Stimulated activated naive CD4-positive, alpha-beta T cell (primary cell): ENCODE measurements around the gene ZNF575.

ENCODE experiments used
- DNase-seq, 6 experiments: peaks; one replicate each; lab custom pipeline; 2025; lab: John Stamatoyannopoulos, UW

Gene ZNF575, protein sequence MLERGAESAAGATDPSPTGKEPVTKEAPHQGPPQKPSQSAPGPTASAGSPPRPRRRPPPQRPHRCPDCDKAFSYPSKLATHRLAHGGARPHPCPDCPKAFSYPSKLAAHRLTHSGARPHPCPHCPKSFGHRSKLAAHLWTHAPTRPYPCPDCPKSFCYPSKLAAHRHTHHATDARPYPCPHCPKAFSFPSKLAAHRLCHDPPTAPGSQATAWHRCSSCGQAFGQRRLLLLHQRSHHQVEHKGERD

DNA sequence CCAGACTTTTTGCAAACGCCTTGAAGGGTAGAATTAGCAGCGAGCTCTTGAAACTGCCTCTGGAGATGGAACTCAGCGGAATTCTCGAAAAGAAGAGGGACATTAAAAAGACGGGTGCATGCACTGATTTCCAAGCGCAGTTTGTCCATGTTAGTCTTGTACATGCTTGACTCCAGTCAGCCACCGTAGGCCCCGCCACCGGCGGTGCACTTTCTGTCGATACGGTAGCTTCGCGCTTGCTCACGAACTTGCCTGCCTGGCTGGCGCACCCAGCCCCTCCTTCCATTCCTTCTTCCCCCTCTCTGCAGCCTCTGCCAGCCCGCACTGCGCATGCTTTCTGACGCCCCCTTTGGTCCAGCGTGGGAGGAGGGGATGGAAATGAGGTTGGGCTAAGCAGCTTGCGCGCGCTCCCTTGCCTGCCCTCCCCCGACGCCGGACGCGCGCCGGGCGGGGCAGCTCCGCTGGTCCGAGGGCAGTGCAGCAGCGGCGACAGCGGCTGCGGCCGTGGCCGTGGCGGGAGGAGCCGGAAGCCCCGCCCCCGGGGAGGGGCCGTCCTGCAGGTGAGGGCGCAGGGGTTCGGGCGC is at the start of gene ZNF575:
Gene ZNF575, plus strand, starts transcription at position 227 of the 584 bp plus-strand sequence. CDS start 1,235 bp downstream, outside the sequence.
- peak; percentile 72 to 86 (median 80) for DNase-seq

DNA sequence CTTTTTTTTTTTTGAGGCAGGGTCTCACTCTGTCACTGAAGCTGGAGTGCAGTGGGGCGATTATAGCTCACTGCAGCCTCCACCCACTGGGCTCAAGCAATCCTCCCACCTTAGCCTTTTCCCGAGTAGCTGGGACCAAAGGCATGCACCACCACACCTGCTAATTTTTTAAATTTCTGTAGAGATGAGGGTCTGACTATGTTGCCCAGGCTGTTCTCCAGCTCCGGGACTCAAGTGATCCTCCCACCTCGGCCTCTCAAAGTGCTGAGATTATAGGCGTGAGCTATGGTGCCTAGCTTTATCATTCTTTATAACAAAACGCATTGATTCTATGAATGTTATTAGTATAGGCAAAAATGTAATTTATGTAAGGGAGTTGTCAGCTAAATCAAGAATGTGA is 49.7 kb upstream of the ZNF575 start:
- DNase-seq = no peak

DNA sequence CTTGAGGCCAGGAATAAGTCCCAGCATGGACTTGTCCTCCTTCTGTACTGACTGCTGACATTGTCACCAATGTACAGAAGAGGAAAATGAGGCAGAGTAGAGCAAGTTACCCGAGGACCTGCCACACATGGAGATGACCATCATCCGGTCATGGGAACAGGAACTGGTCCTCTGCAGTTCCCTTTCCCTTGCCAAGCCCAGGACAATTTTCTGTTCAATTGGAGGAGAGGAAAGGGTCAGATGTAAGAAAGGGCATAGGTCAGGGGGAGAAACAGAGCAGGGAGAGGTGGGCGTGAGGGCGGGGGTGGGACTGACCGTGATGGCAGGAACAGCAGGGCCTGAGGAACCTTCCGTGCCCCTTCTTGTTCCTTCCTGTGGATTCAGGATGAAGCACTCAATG is 47.0 kb upstream of the ZNF575 start:
- DNase-seq = no peak

DNA sequence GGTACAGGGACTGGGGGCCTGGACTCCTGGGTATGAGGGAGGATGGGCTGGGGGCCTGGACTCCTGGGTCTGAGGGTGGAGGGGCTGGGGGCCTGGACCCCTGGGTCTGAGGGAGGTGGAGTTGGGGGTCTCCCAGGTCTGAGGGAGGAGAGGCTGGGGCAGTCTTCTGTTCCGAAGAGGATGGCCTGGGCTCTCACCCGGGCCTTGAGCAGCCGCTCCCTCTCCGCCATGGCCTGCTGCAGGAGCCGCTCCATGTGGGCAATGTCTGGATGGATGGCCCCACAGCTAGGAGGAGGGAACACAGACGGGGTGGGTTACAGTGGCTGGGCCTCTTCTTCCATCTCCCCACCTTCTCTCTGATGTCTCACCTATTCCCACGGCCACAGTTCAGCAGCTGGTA is 46.6 kb upstream of the ZNF575 start:
- DNase-seq = no peak

DNA sequence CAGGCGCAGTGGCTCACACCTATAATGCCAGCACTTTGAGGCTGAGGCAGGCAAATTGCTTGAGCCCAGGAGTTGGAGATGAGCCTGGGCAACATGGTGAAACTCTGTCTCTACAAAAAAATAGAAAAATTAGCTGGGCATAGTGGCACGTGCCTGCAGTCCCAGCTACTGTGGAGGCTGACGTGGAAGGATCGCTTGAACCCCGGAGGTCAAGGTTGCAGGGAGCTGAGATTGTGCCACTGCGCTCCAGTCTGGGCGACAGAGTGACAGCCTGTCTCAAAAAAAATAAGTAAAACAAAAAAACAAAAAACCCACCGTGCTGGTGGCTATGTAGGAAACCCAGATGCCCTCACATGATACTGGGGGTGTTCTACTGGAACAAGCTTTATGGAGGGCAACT is 44.8 kb upstream of the ZNF575 start:
- DNase-seq = no peak

DNA sequence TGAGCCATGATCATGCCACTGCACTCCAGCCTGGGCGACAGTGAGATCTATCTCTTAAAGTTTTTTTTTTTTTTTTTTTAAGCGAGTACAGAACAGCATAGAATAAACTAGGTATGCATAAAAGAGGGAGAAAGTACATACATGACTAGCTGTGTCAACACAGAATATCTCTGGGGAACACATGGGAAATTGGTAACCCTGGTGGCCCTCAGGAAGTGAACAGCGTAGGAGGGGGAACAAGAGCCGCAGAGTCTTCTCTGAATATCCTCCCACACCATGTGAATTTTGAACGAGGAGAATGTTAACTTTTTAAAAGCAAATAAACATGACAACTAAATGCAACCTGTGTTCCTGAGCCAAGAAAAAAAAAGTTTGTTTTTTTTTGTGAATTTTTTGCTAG is 43.7 kb upstream of the ZNF575 start:
- DNase-seq = no peak

DNA sequence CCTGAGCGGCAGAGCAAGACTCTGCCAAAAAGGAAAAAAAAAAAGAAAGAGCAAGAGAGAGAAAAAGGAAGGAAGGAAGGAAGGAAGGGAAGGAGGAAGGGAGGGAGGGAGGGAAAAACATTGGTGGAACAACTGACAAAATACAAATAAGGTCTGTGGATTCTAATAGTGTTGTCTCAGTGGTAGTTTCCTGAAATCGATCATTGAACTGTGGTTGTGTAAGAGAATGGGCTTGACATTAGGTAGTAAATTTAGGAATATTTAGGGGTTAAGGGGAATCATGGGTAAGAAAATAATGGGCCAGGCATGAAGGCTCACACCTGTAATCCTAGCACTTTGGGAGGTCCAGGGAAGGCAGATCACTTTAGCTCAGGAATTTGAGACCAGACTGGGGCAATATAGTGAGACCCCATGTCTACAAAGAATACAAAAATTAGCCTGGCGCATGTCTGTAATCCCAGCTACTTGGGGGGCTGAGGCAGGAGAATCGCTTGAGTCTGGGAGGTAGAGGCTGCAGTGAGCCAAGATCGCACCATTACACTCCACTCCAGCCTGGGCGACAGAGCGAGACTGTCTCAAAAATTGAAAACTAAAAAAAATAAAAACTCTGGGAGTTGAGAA is 42.9 kb upstream of the ZNF575 start:
- DNase-seq = no peak

DNA sequence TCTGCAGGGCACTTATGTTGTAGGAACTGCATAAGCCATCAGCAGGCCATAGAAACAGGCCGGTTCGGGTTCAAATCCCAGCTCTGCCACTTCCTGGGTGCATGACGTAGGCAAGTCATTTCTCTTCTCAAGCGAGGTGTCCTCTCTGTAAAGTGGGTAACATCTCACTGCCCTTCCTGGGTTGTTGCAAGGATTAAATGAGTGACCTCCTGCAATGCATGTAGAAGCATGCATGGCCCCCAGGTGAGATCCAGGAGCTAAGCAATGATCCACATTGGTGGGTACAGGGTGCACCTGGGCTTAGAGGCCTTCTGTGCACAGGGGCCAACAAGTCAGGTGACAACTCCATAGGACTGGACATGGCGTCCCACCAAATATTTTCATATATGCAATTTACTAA is 42.2 kb upstream of the ZNF575 start:
- DNase-seq = no peak

DNA sequence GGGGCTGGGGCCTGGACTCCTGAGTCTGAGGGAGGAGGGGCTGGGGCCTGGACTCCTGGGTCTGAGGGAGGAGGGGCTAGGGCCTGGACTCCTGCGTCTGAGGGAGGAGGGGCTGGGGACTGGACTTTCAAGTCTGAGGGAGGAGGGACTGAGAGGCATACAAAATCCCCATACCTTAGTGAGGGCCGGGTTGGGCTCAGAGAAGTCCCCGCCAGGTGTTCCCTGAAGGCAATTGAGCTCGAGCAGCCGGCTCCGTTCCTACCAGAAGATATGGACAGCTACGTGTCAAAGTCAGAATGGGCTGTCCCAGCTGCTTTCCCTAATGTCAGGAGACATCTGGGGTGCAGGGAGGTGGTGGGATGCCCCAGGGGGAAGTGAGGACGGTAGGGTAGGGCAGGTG is 37.9 kb upstream of the ZNF575 start:
- no peak for DNase-seq

DNA sequence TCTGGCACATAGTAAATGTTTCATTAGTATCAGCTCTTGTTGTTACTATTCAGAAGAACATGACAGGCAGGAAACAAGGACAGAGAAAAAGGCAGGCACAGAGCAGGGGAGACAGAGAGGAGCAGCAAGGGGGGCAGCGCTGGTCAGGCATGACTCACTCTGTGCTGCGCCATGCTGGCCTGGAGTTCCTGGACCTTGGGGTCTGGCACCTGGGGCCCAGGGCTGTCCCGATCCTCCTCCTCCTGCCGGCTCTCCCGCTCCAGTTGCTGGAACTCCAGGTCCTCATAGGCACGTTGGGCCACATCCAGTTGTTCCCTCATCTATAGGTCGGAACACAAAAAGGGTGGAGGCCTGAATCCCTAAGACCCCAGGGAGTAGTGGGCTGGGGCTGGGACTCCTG is 36.0 kb upstream of the ZNF575 start:
- DNase-seq = no peak

DNA sequence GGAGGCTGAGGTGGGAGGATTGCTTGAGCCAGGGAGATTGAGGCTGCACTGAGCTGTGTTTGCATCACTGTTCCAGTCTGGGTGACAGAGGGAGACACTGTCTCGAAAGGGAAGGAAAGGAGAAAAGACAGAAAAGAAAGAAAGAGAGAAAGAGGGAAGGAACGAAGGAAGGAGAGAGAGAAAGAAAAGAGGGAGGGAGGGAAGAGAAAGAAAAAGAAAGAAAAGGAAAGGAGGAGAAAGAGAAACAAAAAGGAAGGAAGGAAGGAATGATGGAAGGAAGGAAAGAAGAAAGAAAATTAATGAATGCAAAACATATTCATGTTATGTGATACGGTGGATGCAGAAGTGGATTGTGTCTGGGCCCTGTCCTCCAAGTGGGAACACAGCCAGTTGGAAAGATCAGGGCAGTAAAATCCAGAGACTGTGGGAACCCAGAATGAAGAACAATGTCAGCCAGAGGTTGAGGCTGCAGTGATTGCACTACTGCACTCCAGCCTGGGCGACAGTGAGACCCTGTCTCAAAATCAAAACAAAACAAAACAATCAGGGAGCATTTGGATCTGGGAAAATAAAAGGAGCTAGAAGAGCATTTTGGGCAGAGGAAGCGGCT is 34.6 kb upstream of the ZNF575 start:
- no peak for DNase-seq

DNA sequence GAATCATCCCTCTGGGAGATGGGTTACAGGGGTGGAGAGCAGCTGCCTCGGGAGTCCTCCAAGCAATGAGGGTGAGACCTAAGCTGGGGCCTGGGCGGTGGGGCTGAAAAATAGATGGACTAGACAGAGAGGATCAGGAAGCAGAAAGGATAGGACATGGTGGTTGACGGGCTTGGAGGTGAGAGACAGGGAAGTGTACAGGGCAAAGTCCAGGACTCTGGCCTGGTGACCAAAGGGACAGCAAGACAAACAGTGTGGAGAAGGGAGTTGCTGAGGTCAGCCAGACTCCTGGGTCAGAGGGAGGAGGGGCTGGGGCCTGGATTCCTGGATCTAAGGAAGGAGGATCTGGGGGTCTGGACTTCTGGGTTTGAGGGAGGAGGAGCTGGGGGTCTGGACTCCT is 33.9 kb upstream of the ZNF575 start:
- DNase-seq = no peak

DNA sequence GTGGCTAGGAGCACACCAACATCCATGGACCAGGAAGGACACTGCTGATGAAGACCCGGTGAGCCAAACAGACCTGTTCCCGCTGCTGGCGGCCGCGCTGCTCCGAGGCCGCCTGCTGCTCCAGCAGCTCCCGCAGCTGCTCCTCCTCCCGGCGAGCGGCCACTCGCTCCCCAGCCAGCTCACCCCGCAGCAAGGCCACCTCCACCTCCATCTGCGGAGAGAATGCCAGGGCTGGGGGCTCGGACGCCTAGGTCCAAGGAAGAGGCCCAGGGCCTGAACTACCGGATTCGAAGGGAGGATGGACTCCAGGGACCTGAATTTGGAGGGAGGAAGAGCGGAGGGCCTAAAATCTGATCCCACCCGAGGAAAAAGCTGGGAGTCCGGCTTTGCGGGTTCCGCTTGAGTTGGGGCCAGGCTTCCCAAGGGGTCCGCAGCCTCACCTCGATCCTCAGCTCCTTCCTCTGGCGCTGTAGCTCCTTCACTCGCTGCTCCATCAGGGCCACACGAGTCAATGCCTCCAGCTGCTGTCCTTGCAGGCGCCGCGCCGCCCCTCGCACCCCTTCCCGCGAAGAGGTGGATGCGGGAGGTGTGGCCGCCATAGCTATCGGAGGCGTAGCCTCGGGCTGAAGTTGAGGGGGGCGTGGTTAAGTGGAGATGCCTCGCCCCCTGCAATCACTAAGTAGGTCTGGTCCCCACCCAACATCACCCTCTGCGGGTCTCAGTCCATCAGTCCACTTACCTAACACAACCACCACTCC is 31.1 kb upstream of the ZNF575 start:
- DNase-seq = no peak

DNA sequence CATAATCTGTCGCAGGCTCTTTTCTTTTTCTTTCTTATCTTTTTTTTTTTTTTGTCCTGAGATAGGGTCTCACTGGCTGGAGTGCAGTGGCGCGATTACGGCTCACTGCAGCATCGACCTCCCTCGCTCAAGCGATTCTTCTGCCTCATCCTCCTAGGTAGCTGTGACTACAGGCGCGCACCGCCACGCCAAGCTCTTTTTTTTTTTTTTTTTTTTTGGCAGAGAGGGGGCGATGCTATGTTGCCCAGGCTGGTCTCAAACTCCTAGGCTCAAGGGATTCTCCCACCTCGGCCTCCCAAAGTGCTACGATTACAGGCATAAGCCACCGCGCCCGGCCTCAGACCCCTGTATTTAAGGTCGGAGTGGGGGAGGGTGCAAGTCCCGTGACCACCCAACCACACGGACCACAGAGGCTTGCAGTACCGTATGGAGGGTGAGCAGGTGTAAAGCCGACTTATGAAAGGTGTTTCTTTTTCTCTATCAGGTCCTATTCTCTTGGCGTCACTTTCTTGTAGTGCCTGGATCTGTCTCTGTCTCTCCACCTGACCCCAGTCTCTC is 30.5 kb upstream of the ZNF575 start:
- no peak for DNase-seq

DNA sequence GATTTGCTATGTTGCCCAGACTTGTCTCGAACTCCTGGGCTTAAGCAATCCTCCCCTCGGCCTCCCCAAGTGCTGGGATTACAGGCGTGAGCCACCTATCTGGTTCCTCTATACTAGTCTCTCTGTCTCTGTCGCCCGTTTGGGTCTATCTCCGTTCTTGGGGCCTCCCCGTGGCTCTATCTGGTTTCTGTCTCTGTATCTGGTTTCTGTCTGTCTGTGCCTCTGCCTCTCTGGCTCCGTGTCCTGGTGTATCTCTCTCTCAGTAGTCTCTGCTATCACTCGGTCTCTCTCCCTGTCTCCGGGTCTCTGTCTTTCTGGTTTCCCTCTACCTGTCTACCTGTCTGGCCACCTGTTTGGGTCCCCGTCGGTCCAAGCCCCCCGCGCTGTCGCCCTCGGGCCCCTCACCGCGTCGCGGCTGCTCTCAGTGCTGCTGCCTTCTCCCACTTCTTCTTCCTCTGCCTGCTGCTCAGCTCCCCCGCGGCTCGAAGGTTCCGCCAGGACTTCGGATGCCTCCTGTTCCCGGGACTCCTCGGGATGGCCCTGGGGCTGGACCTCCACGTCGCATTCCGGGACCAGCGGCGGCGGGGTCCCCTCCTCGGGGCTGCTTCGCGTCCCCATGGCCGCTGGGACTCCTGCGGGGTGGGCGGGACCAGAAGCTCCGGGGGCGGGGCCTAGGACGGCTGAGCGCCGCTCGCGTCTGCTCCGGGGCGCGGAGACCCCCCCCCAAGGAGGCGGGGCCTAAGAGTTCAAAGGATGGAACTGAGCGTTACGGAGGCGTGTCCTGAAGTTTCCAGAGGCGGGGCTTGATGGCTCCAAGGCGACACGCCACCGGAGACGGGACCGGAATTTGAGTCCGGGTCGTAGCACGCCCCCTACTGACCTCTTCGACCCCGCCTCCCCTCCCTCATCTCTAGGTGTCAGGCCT is 29.2 kb upstream of the ZNF575 start:
- DNase-seq = peak; percentile 97 to 99 (median 98)

DNA sequence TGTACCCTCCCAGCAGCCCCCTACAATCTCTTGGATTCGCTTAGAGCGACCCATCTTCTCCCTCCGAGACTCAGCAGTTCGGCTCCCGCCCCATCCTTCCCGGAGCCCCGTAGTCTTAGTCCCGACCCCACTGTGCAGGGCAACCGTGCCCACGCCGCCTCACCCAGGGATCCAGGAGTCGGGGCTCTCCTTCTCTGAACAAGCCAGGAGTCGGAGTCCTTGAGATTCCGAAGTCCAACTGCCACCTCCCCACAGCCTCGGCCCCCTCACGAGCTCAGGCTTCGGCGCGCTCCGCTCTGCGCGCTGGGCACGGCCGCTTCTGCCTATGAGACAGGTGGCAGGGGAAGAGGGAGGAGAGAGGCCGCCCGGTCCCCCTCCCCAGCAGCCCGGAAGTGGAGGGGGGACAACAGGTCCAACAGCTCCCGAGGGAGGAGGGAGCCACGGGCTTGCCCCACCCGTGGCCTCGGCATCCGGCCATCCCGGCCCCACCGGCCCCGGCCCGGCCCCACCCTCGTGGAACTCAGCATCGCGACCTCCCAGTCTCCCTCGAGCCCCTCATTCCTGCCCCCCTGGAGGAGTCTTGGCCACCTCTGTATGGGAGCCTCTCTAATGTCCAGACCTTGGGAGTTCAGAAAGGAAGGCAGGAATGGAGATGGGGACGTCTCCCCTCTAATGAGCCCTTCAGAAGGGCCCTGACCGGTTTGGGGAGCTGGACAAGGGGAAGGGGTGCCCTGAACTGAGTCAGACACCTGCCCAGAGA is 28.4 kb upstream of the ZNF575 start, which contains the start of gene PHLDB3:
Gene PHLDB3, minus strand, starts transcription at position 321 of the 760 bp plus-strand sequence. CDS start 628 bp downstream, outside the sequence.
- DNase-seq = peak in 3 of 6 experiments; percentile 27 to 57 (median 52)

DNA sequence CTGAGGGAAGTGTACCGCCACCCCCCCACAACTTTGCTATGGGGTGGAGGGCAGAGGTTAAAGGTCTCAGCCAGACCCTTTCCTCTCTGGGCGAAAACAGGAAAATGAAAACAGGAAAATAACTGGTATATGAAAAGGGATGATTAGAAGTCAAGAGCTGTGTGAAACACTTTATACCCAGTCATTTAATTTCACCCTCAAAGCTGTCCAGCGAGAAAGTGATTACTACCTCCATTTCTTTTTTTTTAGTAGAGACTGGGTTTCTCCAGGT is 27.9 kb upstream of the ZNF575 start:
- no peak for DNase-seq

DNA sequence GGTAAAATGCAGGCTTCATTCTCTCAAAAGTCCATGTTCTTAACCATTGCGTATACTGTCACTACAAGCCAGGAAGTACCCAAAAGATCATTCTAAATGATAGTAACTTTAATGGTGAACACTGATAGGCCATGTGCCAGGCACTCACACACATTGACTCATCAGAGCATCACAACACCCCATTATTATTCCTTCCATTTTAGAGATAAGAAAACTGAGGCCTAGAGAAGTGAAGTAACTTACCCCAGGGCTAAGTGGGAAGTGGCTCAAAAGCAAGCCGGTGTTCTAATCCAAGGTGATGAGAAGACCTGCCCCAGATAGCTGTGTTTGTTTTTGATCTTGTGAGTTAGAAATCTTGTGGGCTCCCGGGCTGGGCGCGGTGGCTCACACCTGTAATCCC is 27.0 kb upstream of the ZNF575 start:
- no peak for DNase-seq

DNA sequence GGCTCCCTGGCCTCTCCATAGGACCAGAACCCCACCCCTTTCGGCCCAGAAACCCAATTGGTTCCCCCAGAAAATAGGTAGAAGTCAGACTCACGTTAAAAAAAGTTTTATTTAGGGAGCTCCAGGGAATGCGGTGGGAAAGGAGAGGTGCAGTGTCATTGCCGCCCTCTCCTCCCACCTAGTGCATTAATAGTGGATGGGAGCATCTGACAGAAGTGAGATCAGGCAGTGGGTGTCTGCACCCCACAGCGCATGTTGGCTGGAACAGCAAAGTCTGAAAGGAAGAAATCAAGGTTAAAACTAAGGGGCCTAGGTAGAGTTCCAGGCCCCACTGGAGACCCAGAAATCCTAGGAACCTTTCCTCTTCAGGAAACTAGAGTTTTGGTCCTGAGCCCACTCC is 26.4 kb upstream of the ZNF575 start:
- DNase-seq = no peak

DNA sequence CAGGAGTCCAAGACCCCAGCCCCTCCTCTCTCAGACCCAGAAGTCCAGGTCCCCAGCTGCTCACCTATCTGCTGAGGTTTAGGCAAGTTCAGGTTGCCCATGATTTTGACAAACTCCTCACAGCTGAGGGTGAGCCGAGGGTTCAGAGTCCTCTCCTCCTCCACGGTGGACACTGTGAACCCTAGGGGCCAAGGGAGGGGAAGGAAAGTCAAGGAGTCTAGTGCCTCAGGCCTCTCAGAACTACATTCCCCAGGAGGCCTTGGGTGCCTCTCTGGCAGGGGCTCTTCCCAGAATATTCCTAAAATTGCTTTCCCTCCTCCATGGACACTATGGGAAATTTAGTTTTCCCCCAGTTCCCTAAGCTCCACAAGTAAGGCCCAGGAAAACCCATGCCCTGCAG is 25.1 kb upstream of the ZNF575 start:
- no peak for DNase-seq
